Testis (tissue), 2 donors: ENCODE results near the gene ANKRD36C.
"Not testable (repeated sequence)": the region's sequence is repeated elsewhere in the genome, so short reads cannot be mapped to it uniquely, and the experiment has no call there.

Source experiments
- POLR2A ChIP-seq: fragments of 450-650 bp; IDR thresholded peaks from one replicate; pipeline ENCODE4 v1.6.1; 2017; ENCODE audit warnings: antibody characterized with exemption, mild to moderate bottlenecking, moderate library complexity
- TF ChIP-seq, protein P1 (sequence below), 3 experiments: fragments of 450-650 bp in 2 of 3; fragments of 200-600 bp in 1 of 3; sonication (generic) in 1 of 3; IDR thresholded peaks; one replicate each; pipeline ENCODE4 v1.5.1; 2016 to 2019; ENCODE audit warnings: antibody characterized with exemption in 3 of 3, mild to moderate bottlenecking in 2 of 3, moderate library complexity in 1 of 3

DNA sequence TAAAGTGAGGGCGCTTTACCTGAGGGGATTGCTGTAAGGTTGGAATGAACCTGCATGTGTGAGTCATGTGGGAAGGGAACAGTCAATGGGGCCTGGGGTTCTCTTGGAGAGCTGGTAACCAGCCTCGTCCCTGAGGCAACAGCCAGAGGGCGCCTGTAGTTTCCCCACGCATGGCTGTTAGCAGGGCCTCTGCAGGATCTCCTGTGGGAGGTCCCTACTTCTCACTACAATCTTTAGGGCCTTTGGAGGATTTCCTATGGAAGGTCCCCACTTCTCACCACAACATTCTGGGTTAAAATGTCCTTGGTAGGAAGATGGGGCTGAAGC lies 19.5 kb upstream of the ANKRD36C start:
- TF ChIP-seq, protein P1, sequence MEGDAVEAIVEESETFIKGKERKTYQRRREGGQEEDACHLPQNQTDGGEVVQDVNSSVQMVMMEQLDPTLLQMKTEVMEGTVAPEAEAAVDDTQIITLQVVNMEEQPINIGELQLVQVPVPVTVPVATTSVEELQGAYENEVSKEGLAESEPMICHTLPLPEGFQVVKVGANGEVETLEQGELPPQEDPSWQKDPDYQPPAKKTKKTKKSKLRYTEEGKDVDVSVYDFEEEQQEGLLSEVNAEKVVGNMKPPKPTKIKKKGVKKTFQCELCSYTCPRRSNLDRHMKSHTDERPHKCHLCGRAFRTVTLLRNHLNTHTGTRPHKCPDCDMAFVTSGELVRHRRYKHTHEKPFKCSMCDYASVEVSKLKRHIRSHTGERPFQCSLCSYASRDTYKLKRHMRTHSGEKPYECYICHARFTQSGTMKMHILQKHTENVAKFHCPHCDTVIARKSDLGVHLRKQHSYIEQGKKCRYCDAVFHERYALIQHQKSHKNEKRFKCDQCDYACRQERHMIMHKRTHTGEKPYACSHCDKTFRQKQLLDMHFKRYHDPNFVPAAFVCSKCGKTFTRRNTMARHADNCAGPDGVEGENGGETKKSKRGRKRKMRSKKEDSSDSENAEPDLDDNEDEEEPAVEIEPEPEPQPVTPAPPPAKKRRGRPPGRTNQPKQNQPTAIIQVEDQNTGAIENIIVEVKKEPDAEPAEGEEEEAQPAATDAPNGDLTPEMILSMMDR (IDR thresholded peaks at IDR 0.05), result not testable (repeated sequence)
- TF ChIP-seq POLR2A, result not testable (repeated sequence)
